ENCODE measurements around the gene NAA80.

Gene NAA80

DNA sequence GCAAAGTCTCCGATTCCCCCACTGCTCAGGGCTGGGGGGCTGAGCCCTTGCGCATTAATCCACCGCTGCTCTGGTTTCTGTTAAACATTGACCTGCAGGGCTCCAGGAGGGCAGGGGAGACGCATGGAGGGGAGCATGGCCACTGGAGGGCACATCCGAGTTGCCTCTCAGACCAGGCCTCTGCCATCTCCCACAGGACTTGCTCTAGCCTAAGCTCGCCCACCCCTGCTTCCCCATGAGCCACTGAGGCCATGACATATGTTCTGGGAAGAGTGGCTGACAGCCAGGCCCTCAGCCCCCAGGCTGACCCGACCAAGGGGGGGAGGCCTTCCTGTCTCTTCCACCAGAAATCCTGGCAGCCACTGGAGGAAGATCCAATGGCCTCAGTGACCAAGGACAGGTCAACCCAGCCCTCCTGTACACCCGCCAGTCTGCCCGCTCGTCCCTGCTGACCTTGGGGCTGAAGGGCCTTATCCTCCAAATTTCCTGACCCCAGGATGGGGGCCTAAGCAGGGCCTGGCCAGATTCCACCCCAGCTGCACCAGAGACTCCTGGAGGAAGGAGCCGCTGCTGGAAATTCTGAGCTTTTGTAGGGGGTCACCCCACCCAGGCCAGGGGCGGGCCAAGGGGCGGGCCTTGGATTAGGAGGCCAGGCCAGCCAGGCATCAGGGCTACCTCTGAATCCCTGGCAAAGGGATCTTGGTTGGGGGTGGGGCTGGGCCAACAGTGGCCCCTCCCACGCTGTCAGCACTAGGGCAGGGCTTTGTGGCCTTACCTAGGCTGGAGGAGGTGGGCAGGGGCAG lies 4.0 kb upstream of the NAA80 start, which contains the start of gene HYAL1:
Gene HYAL1 (minus strand): TSS at position 562 of the 803 bp plus-strand sequence. CDS start 618 bp downstream, outside the sequence.
- DNase-seq (ENCODE audit: low spot score): no peak
- TF ChIP-seq, protein P1, sequence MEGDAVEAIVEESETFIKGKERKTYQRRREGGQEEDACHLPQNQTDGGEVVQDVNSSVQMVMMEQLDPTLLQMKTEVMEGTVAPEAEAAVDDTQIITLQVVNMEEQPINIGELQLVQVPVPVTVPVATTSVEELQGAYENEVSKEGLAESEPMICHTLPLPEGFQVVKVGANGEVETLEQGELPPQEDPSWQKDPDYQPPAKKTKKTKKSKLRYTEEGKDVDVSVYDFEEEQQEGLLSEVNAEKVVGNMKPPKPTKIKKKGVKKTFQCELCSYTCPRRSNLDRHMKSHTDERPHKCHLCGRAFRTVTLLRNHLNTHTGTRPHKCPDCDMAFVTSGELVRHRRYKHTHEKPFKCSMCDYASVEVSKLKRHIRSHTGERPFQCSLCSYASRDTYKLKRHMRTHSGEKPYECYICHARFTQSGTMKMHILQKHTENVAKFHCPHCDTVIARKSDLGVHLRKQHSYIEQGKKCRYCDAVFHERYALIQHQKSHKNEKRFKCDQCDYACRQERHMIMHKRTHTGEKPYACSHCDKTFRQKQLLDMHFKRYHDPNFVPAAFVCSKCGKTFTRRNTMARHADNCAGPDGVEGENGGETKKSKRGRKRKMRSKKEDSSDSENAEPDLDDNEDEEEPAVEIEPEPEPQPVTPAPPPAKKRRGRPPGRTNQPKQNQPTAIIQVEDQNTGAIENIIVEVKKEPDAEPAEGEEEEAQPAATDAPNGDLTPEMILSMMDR (IDR thresholded peaks at IDR 0.05; ENCODE audit: extremely low read depth, missing control alignments): no peak

DNA sequence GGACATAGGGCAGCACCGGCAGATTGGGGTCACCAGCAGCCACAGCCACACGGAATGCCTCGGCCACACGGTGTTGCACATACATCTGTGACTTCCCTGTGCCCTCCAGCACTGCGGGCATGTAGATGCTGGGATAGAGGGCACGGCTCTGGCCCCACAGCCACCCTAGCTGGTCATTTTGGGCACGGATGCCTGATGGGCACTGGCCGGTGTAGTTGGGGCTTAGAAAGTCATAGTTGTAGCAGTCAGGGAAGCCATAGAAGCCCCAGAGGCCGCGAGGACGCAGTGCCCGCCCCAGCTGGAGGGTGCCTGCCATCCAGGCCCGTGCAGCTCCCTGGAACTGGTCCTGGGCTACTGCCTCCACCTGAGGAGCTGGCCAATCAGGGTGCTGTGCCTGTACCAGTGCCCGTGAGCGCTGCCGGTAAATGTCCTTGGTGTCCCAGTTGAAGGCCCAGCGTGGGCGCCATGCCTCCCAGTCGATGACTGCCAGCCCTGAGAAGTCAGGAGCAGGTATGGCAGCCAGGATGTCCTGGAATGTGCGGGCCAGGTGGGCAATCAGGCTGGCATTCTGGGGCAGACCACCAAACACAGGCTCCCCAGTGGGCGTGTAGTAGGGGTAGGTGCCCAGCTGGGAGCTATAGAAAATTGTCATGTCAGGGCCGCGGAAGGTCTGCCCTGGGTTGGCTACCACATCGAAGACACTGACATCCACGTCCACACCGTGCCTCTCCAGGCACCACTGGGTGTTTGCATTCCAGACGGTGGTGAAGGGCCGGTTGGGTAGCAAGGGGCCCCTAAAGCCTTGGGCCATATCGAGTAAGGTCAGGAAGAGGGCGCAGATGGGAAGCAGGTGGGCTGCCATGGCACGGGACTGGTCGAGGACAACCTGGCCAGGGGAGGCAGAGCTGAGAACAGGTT lies 3.1 kb upstream of the NAA80 start:
- no peak for DNase-seq (ENCODE audit: low spot score)
- TF ChIP-seq, protein P1 (IDR thresholded peaks at IDR 0.05; ENCODE audit: extremely low read depth, missing control alignments): no peak

DNA sequence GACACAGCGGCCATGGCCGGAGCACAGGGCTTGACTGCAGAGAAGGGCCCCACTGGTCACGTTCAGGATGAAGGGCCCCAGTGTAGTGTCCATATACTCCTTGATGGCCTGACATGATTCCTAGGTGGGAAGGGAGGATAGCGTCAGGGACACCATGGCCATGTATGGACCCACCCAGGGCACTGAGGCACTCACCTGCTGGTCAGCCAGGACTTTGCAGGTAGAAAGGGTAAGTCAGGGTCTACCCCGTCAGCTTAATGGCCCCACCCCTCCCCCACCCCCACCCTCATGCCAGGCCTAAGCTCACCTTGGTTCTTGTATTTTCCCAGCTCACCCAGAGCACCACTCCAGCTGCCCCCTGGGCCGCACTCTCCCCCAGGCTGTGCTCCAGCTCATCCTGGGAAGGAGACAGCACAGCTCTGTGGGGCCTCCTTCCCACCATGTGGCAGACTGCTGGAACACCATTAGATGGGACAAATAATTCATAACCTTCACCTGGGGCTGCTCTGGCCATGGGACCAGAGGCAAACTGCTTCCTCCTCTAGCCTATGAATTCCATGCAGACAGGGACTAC lies 1.6 kb upstream of the NAA80 start:
- TF ChIP-seq, protein P1 (IDR thresholded peaks at IDR 0.05; ENCODE audit: extremely low read depth, missing control alignments): no peak
- no peak for DNase-seq (ENCODE audit: low spot score)

DNA sequence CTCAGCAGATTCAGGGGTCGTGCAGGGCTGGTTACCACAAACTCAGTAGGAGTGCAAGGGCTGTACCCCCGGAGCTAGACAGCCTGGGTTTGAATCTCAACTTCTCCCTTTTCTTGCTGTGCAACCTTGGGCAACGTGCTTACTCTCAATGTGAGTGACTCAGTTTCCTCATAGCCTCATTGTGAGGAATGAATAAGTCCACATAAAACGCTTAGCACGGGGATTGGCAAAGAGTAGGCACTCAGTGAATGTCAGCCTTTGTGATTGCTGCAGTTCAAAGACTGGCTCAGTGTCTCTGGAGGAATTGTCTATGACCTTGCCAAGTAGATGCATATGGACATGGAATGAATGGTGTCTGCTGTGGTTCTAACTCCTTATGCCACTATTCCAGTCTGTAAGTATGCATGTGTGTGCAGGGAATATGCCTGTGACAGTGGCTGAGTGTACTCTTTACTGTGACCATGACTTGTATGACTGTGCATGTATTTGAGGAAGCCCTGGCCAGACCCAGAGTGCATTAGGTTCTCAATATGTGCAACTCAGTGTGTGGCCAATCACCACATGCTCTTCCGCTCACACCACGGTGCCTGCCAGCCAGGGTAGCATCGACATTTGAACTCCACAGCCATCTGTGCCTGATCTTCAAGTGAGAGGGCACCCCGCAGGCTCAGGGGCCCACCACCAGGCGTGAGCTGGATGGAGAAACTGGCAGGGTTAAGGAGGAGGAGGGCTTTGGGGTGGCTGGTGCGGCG lies 900 bp upstream of the NAA80 start:
- DNase-seq (ENCODE audit: low spot score): no peak
- TF ChIP-seq, protein P1 (IDR thresholded peaks at IDR 0.05; ENCODE audit: extremely low read depth, missing control alignments): no peak

DNA sequence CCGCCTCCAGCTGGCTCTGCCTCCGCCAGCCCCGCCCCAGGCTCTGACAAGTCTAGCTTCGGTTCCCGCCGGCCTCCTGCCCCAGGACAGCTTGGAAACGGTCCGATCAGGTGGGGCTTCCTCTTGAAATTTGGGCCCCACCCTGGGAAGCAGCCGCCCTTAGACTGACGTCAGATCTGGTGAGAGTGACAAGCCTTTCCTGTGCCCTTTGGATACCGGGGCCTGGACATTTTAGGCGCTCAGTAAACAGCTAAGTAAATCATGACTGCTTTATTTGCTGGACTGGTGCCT lies 378 bp upstream of the NAA80 start:
- no peak for DNase-seq (ENCODE audit: low spot score)
- TF ChIP-seq, protein P1 (IDR thresholded peaks at IDR 0.05; ENCODE audit: extremely low read depth, missing control alignments): no peak

DNA sequence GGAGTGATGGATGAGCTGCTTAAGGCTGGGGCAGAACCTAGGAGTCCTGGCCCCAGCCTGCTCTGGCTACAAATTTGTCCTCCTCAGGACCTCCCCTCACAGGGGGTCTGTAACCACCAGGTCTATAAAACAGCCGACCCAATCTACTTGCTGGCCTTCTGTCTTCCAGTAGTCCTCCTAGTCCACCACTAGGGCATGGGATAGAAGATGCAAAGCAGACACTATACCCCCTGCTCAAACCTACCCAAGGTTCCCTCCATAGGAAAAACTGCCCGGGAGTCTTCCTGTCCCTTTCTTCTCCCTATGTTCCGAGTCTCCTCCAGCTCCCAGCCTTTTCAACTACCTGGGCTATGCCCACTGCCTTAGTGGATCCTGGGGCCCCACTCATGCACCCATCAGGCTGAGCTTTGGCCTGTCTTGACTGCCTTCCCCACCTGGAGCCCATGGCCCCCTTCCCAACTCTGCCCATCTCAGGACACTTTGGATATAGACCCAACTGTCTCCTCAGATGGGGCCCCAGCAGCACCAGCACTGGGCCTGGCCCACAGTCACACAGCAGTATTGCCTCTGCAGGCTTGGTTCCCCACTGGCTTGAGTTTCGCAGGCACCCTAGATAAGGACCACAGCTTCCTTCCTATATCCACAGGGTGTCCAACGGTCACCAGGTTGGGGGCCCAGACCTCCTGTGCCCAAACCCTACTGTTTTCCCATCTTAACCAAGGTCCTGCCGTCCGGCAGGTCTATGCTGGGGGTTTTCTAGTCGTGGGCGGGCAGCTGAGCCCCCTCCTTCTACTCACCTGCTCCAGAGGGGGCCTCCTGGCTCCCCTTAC lies 1.1 kb downstream of the NAA80 start:
- DNase-seq (ENCODE audit: low spot score): no peak
- TF ChIP-seq, protein P1 (IDR thresholded peaks at IDR 0.05; ENCODE audit: extremely low read depth, missing control alignments): no peak
